GM21717 (cell line): ENCODE measurements around the gene ENHO.
"Not testable (repeated sequence)": the region's sequence is repeated elsewhere in the genome, so short reads cannot be mapped to it uniquely, and the experiment has no call there.

Source experiments
- ATAC-seq: cut with Tn5 transposase; IDR thresholded peaks from one replicate; pipeline ENCODE4 v1.9.1; 2021; ENCODE audit warnings: mild to moderate bottlenecking, moderate library complexity; ENCODE audit not compliant: unreplicated experiment

ENHO gene

DNA sequence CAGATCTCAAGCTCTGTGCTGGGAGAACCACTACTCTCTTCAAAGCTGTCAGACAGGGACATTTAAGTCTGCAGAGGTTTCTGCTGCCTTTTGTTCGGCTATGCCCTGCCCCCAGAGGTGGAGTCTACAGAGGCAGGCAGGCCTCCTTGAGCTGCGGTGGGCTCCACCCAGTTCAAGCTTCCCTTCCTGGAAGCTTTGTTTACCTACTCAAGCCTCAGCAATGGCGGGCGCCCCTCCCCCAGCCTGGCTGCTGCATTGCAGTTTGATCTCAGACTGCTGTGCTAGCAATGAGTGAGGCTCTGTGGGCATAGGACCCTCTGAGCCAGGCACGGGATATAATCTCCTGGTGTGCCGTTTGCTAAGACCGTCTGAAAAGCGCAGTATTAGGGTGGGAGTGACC, 9.3 kb upstream of the ENHO start:
- not testable (repeated sequence) for ATAC-seq

DNA sequence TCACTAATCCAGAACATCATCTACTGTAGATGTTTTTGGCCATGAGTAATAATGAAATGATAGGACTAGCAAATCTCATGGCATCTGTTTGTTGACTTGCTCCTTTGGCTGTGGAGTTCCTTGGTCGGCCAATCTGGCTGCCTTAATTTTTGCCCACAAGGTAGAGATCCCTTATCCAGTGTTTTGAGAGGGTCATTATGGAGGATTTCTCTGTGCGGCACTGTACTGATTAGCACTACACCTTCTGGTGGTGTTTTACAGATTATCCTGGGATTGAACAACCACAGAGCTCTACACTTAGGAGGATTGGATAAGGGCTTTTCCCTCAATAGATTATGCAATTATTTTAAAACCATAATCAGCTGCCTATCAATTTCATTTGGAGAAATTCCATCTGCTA, 3.2 kb upstream of the ENHO start:
- ATAC-seq: no peak

DNA sequence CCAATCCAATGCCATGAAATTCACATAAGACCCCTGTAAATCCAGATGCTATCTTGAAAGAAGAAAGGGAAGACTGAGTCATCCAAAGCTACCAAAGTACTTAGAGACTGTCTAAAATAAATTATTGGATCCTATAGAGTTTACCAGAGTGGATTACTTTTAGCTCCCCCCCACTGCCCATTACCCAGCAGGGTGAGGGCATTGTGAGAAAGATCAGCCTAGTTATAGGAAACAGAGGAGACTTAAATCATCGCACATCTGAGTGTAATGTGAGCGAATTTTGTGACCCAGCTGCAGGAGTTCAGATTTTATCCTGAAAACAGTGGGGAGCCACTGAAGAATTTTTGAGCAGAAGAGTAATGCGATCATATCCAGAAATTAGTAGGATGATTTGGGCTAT, 1.6 kb upstream of the ENHO start:
- no peak for ATAC-seq

DNA sequence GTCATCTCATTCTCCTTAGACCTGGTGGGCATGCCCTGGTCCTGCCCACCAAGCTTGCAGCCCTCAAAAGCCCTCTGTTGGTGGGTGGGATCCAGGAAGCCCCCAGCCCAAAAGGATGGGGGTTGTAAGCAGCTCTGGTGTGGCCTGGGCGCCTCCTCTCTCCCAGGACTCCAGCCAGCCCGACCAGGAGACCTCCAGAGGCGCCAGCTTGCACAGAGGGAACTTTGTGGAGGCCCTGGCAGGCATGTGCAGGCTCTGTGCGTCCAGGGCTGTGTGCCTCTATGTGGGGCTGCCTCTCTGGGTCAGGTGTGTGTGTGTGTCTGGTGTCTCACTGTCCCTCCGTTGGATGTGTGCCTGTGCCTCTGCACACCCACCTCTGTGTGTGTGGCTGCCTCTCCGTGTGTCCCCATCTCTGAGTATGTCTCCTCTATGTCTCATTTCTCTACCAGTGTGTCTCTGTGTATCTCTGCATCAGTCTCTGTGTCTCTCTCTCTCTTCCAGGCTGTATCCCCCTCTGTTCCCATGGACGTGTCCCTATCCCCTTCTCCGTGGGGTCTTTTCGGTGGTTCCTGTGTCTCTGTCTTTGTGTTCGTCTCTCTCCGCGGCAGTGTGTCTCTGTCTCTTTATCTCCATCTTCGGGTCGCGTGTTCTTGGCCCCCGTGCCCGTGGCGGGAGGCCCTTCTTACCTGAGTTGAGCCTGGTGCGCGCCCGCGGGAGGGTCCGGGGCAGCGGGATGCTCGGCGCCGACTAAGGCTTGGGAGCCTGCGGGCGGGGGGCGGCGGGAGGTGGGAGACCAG, 501 bp downstream of the ENHO start:
- no peak for ATAC-seq

DNA sequence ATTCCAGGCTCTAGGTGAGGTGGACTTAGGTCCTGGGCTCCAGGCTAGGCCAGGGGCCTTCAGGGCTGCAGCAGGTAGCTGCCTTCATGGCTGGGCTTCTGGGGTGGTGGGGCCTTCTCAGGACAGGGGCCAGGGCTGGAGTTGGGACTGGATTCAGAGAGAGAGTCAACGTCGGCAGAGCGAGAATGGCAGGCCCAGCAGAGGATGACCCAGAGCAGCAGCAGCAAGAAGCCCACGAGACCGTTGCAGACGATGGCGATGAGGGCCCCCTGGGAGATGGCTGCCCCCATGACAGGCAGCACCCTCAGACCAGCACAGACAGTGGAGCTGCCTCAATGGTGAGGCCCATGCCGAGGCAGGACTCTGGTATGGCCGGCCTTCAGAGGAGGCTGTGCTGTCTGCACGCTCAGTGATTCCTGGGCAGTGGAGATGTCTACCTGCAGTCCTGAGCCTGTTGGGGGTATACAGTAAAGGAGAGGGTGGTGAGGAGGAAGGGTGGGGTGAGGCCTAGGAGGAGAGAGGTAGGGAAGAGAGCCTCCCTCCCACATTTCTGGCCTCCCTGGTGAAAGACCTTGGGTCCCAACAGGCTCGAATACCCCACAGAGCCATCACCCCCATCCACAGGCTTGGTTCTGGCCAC, 1.3 kb downstream of the ENHO start:
- ATAC-seq: no peak

GRCh38 chr9:34520505-34521385, 2.0 kb downstream of the ENHO start:
- no peak for ATAC-seq

DNA sequence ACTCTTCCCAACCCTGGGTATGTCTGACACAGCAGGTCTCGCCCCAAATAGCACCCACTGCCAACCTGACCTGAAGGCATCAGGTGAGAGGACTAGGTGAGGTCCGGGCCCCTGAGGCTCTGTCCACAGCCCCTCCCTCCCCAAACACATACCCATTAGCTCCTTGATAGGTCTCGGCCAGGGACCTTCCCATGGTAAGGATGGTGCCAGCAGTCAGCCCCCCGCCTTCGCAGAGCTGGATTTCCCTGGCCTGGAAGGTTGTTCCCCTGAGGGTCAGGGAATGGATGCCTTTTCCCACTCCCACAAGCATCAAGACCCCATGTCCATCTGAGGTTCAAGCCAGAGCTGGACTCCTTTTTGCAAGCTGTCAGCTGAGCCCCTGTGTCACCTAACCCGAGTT, 2.7 kb downstream of the ENHO start:
- no peak for ATAC-seq

GRCh38 chr9:34519321-34520020, 3.3 kb downstream of the ENHO start:
- ATAC-seq: no peak

- ATAC-seq: no peak
Observed at GRCh38 chr9:34518896-34519295, 3.9 kb downstream of the ENHO start.

DNA sequence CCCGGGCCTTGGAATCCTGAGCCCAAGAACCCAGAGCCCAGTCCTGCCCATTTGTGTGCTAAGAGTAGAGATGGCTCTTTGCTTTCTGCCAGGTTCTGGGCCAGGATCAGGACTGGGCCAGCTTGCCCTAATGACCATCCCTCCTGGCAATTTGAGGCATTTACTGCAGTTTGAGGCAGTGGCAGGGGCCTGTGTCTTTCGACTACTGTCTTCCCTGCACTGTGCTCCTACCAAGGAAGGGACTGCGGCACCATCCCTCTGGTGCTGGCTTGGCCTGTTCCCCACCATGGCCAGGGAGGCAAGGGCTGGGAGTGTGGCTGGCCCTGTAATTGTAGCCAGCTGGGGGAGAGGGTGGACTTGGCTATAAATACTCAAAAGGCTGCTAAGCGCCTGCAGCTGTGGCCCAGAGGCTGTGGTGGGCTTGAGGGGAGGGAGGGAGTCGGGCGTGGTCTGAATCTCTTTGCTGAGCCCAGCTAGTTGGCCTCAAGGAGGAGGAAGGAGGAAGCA, 4.6 kb downstream of the ENHO start:
- ATAC-seq: no peak

DNA sequence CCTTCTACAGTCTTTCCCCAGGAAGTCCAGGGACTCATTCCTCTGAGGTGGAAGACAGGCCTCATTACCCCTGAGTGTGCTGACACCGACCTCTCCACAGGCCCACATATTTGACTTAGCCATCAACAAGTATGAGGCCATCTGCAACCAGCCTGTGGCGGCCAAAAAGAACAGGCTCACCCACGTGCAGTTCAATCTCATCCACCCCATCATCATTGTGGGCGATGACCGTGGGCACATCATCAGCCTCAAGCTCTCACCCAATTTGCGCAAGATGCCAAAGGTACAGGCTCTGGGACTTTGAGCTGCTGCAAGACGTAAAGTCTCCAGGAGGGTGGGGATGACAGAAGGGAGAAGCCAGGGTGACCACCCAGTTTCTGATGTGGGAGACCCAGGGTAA, 5.6 kb downstream of the ENHO start:
- ATAC-seq: no peak

DNA sequence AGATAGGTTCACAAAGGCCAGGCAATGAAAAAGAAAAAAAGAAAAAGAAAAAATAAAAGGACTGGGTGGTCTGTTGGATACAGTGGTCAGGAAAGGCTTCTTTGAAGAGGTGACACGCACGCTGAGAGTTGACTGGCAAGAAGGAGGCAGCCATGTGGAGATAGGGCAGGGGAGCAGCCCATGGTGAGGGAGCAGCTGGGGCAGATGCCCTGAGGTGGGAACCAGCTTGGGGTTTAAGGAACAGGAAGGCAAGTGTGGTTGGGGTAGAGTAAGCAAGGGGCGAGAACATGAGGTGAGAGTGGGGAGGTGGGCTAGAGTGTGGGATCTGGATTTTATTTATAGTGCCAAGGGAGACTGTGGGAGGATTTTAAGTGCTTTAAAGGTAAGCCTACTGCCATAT, 6.8 kb downstream of the ENHO start:
- ATAC-seq: no peak

DNA sequence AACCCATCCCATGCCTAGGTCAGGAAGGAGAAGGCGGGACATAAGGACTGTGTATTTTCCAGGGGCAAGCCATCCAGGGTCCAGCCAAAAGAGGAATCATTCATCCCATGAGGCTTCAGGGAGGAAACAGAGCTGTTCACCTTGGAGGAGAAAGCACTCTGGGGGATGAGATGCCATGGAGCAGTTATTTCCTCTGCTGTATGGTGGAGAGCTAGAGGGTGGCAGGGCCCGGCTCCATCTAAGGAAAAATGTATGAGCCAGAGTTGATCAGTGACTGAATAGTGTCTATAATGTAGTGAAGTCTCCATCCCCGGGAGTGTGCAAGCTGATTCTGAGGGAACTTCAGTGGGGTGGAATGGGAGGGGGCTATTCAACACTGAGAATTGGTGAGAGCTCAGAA, 8.0 kb downstream of the ENHO start:
- ATAC-seq: no peak

GRCh38 chr9:34514401-34514800, 8.4 kb downstream of the ENHO start:
- no peak for ATAC-seq

- ATAC-seq: no peak
Observed at GRCh38 chr9:34513567-34514214, 9.1 kb downstream of the ENHO start.

DNA sequence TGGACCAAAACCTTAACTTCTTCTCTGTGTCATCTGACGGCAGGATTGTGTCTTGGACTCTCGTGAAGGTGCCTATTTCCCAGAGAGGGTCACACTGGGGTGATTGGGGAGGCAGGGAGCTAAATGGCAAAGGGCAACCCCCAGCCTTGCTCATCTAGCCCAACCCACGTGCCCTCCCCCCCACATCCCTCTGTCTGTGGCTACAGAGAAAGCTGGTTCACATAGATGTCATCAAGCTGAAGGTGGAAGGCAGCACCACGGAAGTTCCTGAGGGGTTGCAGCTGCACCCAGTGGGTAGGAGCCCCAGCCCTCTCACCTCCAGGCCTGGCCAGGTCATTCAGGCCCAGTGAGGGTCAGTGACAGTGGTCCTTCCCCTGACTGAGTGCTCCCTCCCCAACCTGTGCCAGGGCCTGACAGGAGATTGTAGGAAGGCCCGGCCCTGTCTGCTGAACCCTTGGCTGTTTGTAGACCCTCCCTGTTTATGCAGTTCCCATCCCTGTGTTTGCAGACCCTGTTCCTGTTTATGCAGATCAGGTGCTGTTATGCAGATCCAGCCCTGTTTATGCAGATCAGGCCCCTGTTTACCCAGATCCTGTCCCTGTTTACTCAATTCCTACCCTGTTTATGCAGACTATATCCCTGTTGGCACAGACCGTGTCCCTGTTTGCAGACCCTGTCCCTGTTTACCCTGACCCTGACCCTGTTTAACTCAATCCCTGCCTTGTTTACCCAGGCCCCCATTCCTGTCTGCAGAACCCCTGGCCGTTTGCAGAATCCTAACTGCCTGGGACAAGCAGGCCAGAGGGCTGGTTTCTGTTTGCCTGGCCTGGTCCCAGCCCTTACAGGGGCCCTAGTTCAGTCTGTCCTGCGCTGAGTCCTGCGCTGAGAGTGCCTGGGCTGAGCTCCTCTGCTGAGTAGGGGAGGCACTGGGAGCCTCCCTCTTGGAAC, 10.4 kb downstream of the ENHO start:
- ATAC-seq: no peak

- ATAC-seq: no peak
Observed at GRCh38 chr9:34510497-34511468, 12.0 kb downstream of the ENHO start.

- ATAC-seq: no peak
Observed at GRCh38 chr9:34508951-34509350, 13.8 kb downstream of the ENHO start.
